GM18511 (cell line): ENCODE measurements around the gene CHN1.
A peak's percentile ranks its signal among the peaks of the same experiment; 100 is the strongest.

Experiments
- ATAC-seq: cut with Tn5 transposase; IDR thresholded peaks from one replicate; pipeline ENCODE4 v1.9.1; 2021; ENCODE audit warnings: mild to moderate bottlenecking, moderate library complexity; ENCODE audit not compliant: unreplicated experiment

Gene CHN1

DNA sequence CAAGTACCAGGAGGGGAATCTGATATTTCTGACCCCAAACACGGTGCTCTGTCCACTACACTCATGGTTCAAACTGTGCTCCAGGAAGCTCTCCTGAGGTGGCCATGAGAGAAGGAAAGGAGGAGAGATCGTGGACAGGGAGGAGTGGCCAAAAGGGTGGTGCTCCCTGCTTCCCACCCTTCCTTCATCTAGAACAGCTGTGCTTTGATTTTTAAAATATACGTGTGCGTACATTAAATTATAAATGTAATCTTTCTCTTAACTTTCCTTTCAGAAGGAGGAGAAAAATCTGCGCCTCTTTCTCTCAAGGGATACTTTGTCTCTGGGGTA is 232.7 kb downstream of the CHN1 start:
- no peak for ATAC-seq

DNA sequence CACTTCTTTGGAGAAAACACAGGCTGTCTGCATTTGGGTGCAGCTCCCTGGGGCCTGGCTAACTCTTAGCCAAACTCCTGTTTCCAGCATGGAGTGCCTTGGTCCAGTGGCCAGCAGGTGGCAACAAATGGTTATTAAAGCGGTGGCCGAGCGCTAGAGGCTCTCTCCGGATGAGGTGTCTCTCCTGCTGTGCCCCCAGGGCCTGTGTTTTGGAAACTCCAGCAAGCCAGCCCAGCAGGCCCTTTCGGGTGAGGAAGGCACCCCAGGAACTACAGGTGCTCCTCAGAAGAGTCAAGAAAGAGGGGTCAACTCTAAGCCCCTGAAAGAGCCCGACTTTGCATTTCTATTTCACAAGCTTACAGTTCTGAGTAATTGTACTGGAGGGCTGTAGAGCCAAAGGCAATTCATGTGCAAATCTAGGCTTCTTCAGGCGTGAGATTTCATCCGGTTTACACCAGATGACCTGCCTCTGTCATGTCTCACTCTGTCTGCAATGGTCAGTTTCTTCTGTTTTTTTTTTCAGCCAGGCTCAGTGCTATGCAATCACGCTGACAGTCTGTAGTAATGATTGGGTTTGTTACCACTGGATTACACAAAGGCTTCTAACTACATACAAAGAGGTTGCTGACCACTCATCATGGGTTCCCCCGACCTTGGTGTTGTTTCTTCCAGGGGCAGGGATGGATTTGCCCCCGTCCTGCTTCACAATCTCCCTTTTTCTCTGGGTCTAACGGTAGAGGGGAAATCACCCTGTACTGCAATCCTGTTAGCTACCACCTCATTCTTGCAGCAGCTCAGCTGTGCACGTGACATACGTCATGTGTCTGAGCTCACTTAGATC is 233.3 kb downstream of the CHN1 start:
- ATAC-seq: peak; percentile 87

DNA sequence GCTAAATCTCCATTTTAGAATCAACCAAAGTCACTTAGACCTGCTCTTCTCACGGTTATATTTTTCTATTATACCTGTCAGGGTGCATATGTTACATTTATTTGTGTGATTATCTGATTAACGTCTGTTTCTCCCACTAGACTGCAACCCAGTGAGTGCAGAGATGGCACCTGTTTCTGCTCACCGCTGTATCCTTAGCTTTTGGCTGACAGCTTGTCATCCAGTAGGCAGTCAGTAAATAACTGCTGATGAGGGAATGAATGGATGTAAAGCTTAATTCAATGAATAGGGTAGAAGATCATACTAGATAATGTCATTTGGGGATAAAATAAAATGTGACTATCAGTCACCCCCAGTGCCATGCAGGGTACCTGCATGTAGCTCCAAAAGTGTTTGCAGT is 234.0 kb downstream of the CHN1 start:
- ATAC-seq: no peak

DNA sequence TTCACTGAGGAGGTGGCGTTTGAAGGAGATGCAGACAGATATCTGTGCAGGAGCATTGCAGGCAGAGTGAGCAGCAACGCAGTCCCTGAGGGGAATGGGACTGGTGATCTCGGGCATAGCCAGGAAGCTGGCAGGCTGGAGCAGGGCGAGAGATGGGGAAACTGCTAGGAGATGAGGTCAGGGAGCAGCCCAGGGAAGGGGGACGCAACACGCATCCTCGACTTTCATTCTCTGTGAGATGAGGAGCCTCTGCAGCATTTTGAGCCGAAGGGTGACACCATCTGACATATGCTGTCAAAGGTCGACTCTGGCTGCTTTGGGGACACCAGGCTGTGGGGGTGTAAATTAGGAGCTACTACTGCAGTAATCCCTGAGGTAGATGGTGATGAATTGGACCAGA is 236.6 kb downstream of the CHN1 start:
- ATAC-seq: no peak

DNA sequence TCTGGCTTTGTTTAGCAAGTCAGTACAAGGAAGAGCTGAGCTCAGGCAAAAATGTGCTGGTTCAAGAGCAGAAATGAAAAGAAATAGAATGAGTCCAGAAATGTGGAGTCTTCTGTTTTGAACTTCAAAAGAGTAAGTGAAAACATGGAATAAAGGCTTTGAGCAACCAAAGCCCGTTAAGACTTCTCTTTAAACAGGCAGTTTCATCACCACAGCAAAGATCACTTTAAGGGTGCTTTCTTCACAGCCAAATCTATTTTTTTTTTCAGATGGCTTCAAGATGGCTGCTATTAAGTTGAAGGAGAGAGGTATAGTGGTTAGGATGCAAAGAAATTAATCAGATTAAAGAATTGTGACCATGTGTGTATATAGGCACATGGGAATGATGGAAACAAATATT is 238.9 kb downstream of the CHN1 start:
- ATAC-seq: no peak

DNA sequence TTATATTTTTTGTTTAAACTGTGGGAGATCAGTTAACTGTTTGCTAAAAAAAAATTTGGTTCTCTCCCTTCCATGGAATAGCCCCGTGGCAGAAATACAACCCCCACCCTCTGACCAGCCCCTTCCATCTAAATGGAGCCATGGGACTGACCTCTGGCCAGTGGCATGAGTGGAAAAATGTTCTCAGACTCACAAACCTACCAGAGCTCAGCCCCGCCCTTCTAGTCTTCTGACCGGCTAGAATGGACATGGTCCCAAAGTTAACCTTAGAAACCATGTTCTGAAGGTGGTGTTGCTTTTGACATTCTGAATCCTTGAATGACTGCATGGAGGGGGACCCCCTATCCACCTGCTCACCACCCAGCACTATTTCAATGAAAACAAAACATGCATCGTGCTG is 239.6 kb downstream of the CHN1 start:
- no peak for ATAC-seq

DNA sequence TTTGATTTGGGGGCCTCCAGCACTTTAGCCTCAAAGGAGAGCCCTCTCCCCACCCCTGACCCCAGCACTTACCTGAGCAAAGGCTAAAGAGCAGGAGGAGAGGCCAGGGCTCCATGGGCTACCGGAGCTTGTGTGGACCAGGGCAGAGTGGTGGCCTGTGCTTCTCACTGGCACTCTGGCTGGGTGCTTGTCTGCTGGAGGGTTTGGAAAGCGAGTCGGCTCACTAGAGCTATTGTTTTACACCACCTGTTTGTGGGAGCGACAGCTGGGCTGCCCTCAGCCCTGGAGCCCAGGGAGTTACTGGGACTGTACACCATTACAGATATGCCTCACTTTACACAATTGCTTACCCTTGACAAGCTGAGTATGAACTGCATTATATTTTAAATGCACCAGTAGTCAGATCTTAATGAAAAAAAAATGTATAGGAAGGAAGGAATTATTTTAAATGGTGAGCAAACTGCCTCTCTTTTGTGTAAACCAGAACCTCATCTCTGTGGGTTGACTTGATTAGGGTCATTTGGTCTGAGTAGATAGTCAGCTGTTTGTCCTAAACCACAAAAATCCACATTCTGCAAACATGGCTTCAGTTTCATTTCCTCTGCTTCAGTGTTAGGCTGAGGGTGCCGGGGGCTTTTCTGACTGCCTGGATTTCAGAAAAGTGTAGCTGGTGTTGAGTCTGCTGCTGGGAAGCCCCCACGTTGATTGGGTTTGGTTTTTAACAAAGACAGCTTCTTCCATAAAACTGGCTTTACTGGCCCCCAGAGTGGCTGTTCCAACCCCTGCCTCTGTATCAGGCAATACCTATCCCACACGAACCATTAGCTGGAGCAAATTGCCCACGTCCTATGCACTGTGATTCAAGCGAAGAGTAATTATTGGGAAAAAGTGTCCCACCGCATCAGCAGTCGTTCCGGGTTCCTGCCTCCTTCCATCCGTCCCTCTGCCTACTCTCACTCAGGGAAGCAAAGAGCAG is 240.6 kb downstream of the CHN1 start, which contains the start of gene CHRNA1:
Gene CHRNA1, minus strand, starts transcription at position 193 of the 976 bp plus-strand sequence. Its CDS starts 78 bp downstream, at position 115.
- ATAC-seq: no peak

DNA sequence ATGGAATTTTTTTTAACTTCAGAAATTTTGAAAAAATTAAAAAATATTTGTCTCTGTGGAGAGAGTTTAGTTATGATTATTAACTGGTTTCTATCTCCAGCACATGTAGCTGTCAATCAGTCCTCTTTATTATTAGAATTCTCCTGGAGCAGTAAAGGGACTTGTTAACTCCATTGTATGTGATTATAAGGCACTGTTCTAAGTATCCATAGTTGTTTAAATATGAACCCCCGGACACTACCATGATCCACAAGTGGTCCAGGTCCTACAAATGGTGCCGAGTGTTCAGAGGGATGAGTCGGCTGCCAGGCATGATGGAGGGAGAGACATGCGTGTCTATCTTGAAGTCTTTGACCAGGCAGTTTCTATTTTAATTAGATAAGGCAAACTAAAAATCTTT is 241.4 kb downstream of the CHN1 start:
- no peak for ATAC-seq

DNA sequence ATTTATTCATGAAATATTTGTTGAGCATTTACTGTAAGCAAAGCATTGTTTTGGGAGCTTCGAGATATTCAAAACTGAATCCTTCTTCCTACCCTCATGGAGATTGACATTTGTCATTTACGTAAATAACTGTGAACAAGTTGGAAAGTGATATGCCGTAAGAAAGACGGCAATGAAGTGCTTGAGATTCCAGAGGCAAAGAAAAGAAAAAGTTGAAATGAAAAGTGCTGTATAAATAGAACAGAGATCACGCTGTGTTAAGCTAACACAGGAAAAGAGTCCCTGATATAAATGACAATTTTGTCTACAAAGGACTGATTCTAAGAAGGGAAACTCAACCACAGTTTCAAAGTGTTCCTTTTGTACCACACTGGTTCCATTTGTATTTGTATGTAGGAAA is 242.7 kb downstream of the CHN1 start:
- ATAC-seq: no peak

DNA sequence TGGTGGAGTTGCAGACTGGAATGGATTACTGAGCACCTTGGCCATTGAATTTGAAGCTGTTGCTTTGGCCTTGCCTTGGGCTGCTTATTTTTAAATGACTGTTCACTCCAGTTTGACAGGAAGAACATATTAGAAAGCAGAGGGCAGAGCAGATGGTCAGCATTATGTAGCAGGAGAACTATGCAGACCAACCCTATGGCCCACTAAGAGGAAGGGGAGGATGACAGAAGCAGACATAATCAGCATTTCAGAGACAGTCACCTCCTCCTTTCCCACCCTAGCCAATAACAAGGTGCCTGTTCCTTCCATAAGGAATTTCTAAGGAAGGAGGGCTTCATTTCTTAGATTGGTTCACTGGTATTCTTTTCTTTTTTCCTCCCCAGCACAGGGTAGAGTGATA is 243.3 kb downstream of the CHN1 start:
- no peak for ATAC-seq

DNA sequence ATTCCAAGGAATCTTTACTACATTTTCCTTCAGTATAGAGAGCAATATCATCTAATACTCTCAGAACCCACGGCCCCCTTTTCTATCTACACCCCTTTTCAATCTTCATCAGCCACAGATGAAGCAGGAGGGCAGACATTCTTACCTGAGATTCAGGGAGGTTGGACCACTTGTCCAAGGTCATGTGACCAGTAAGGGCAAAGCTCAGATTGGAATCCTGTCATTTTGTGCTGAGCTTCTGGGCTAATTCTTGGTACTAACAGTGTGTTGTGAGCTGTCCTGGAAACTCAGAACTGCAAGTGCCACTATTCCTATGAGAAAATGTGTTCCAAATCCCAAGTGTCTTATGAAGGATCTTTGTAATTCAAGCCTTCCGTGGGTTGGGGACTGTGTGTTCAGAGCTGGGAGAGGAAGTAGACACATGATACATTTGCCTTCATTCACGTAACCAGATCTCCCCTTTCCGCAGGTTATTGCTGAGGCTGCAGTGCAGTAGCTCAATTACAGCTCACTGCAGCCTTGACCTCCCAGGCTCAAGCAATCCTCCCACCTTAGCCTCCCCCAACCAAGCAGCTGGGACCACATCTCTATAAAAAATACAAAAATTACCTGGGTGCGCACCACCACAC is 244.2 kb downstream of the CHN1 start:
- ATAC-seq: no peak

DNA sequence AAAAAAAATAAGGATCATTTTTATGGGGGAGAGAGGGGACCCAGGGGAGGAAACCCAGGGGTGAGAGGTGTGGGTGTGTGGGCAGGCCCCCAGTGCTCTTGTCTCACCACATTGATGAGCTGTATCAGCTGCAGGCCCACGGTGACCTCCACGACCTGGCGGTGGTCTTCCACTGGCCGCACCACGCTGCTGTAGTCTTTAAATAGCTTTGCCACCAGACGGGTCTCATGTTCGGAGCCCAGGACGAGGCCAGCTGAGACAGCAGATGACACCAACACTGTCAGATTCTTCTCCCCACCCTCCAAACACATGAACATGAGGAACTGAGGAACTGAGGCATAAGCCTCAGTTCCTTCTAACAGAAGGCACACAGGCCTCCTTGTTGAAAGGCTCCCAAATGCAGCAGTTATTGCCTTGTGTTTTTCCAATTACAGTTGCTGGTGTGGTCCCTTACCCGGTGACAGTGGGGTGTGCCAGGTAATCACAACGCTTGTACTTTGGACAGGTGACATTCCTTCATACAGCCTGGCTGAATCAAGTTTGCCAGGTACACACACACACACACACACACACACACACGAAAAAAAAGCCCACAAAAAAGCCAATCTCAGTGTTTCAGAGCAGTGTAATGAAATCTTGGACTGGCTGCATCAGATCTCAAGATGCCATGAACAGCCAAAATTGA is 245.7 kb downstream of the CHN1 start:
- ATAC-seq: no peak

DNA sequence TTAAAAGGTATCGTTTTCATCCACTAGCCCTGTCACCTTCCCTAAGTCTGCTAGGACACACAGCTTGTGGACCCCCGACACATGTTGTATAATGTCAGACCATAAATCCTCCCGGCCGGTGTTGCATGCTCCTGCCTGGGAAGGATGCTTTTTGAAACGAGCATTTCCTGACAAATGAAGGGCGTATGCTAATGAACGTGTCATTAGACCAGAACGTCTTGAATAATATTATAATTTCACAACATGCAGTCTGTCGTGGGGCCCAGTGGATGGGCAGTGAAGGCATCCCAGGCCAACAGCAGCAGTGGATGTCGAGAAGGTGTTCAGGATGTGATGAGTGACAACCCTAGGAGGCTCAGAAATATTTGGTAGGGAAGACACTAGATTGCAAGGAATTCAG is 248.4 kb downstream of the CHN1 start:
- ATAC-seq: no peak

DNA sequence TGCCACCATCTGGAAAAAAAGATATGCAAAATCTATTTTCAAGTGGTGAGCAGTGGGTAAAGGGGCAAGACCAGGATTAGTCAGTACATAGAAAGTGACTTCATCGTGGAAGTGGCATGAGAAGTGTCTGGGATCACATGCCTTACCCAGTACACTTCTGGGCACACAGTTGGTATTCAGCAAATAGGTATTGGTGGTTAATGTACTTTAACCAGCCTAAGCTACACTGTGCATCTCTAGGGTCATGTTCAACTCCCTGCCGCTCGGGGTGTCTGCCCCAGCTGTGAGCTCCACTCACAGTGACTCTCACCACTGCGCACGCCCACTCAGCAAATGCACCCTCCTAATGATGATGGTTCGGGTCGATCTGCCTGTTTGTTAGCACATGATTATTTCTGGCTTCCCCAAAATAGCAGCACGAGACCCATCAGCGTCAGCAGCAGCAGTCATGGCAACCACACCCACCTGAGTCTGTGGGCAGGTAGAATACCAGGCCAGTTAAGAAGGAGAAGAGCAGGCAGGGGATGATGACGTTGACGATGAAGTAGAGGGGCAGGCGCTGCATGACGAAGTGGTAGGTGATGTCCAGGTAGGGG is 252.0 kb downstream of the CHN1 start:
- ATAC-seq: peak; percentile 31

DNA sequence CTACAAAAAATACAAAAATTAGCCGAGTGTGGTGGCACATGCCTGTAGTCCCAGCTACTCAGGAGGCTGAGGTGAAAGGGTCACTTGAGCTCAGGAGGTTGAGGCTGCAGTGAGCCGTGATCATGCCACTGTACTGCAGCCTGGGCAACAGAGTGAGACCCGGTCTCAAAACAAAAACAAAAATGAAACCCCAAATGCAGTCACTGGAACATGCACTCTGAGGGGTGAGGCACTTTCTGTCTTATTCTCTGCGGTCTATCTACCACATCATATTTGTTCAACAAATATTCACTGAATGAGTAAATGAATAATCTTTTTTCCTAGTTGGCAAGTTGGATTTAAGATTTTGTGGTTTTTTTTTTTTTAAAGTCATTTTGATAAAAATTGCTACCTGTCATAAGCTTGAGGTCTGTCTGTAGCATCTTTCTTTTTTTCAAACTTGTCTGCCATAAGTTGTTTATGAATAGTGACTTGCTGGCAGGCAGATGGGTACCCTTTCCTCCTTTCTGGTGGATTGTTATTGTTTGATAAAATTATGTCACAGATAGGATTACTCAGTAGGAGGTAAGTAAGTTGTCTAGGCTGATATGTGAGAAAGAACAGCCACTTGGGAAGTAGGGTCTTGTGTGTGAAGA is 252.7 kb downstream of the CHN1 start:
- ATAC-seq: peak; percentile 87

DNA sequence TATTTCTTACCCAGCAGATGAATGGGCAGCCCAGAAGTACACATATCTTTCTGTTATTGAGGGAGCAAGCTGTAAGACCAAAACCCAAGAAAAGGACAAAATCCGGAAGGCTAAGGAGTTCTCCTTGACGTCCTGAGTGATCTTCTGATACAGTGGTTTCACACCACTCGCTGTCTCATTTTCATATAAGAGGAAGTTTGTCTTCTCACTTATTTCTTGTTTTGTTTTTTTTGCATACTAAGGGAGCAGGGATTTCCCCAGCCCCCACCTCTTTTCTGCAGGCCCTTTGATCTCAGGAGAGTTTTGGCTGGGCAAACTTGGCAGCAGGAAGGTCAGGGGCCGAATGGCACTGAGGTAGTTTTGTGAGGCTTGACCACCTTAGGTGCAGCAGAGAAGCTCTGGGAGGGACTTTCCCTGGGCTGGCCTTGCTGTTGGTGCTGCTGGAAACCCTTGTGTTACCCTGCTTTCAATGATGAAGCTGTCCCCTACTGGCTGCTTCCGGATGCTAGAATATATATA is 254.2 kb downstream of the CHN1 start:
- peak; percentile 51 for ATAC-seq

DNA sequence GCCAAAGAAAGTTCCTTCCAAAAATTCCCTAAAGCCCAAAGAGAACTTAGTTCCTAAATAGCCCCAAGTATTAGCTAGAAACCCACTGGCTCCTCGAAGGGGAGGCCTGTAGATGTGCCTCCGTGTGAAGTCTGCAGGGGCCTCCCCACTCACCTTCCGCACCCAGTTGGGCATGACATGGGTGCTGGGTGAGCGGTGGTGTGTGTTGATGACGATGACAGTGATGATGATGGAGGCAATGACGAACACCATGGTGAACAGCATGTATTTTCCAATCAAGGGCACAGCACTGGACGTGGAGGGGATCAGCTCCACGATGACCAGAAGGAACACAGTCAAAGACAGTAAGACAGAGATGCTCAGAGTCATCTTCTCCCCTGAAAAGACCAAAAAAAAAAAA is 255.4 kb downstream of the CHN1 start:
- no peak for ATAC-seq

DNA sequence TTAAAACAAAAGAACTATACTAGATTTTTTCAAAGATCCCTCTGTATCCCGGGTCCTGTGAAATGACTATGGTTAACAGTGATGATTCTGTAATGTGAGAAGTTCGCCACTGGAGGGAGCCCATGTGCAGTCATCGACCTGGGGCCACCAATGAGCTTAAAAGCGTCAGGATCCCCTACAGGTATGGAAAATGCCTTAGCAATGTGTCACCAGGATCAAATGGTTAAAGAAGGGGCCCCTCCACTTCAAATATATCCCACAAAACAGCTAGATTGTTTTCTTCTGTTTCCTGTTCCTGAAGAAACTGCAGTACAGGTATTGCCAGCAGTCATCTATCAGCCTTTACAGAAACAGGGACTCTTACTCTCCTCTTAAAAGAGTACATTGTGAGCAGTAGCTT is 256.2 kb downstream of the CHN1 start:
- ATAC-seq: peak; percentile 21
